ENCODE measurements around the gene PIGR. TPM values are rescaled to one million over a fixed set of nuclear protein-coding genes. Genes with fewer than 3 reads are reported as not detected.

The PIGR gene
- total and polyA plus RNA-seq, 2 of the 8 experiments (the other 6 are each of a cell fraction or from before 2014, with no cell fraction given) = not detected

GRCh38 chr1:206915030-206915735 is 31.1 kb downstream of the PIGR start (continued):
- TF ChIP-seq SAP30 (IDR thresholded peaks at IDR 0.05; ENCODE audit: insufficient read depth, insufficient replicate concordance, low read length) (no peak), EP300 (IDR thresholded peaks at IDR 0.05; ENCODE audit: borderline replicate concordance in 1 of 2, low read depth in 2 of 2, low read length in 2 of 2) (no peak), KDM1A (IDR thresholded peaks at IDR 0.05; ENCODE audit: borderline replicate concordance, low read length) (no peak)
